WERI-Rb-1 (cell line): ENCODE measurements around the gene TMEM164.
"Not testable (repeated sequence)": the region's sequence is repeated elsewhere in the genome, so short reads cannot be mapped to it uniquely, and the experiment has no call there.

ENCODE experiments used
- DNase-seq: peaks from one replicate; pipeline ENCODE4 v3.0.0-alpha.2; 2020
- H3K27ac ChIP-seq: fragments of 250-450 bp; sonication (Bioruptor Pico); 2 replicates; pipeline ENCODE4 v1.5.1; 2020; ENCODE audit warnings: mild to moderate bottlenecking, moderate library complexity
- H3K27me3 ChIP-seq: fragments of 250-450 bp; sonication (Bioruptor Pico); 2 replicates; pipeline ENCODE4 v1.5.1; 2021; ENCODE audit warnings: mild to moderate bottlenecking, low read depth, moderate library complexity; ENCODE audit not compliant: insufficient read depth, severe bottlenecking
- H3K36me3 ChIP-seq: fragments of 250-450 bp; sonication (Bioruptor Pico); 2 replicates; pipeline ENCODE4 v1.5.1; 2020; ENCODE audit warnings: mild to moderate bottlenecking, moderate library complexity
- H3K4me3 ChIP-seq: 2 replicates; pipeline ENCODE4 v1.5.1; 2011; ENCODE audit warnings: low read depth, mild to moderate bottlenecking, control low read depth, low read length
- H3K9me3 ChIP-seq: fragments of 250-450 bp; sonication (Bioruptor Pico); 2 replicates; pipeline ENCODE4 v1.5.1; 2021; ENCODE audit warnings: mild to moderate bottlenecking, moderate library complexity; ENCODE audit not compliant: severe bottlenecking
- TF ChIP-seq, protein P1 (sequence below): IDR thresholded peaks from 2 replicates; pipeline ENCODE4 v1.5.1; 2011; ENCODE audit warnings: low read depth, mild to moderate bottlenecking, control low read depth, inconsistent platforms, low read length

The TMEM164 gene

DNA sequence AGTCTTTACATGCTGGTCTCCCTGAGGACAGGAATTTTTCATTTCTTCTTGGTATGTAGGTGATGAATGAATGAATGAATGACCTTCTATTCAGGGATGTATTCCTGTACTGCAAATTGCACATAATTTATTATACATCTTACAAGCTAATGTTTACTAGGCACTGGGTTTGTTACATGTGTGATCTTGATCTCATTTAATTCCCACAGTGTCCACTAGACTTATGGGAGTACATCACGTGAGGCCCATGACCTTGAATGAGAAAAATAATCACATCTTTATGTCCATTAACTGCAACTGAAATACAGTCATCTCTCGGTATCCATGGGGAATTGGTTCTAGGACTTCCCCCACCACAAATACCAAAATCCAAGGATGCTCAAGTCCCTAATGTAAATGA, 150.3 kb downstream of the TMEM164 start:
- TF ChIP-seq, protein P1, sequence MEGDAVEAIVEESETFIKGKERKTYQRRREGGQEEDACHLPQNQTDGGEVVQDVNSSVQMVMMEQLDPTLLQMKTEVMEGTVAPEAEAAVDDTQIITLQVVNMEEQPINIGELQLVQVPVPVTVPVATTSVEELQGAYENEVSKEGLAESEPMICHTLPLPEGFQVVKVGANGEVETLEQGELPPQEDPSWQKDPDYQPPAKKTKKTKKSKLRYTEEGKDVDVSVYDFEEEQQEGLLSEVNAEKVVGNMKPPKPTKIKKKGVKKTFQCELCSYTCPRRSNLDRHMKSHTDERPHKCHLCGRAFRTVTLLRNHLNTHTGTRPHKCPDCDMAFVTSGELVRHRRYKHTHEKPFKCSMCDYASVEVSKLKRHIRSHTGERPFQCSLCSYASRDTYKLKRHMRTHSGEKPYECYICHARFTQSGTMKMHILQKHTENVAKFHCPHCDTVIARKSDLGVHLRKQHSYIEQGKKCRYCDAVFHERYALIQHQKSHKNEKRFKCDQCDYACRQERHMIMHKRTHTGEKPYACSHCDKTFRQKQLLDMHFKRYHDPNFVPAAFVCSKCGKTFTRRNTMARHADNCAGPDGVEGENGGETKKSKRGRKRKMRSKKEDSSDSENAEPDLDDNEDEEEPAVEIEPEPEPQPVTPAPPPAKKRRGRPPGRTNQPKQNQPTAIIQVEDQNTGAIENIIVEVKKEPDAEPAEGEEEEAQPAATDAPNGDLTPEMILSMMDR, result no peak
- Histone ChIP-seq H3K27me3 (no peaks in the 10 kb centered on the region), H3K27ac (no peak overlapping the region), H3K4me3 (no peak overlapping the region), H3K36me3 (peaks cover 9% of the 10 kb centered on the region), H3K9me3 (no peaks in the 10 kb centered on the region)
- DNase-seq, result no peak

DNA sequence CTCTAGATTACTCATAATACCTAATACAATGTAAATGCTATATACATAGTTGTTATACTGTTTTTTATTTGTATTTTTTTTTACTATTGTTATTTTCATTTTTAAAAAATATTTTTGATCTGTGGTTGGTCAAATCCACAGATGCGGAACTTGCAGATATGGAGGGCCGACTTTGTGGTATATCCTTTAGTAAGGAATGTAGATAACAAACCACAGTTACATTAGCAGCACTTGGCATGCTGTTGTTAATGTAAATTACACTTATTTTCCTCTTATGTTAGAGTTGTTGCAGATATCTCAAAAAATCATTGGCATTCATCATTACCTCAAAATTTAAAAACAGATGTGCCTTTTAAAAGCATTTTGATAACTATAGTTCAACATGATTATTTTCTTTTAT, 151.0 kb downstream of the TMEM164 start:
- H3K27ac ChIP-seq, result no peak overlapping the region
- no peaks in the 10 kb centered on the region for H3K9me3 ChIP-seq
- H3K27me3 ChIP-seq, result no peaks in the 10 kb centered on the region
- H3K36me3 ChIP-seq, result peaks cover 9% of the 10 kb centered on the region
- TF ChIP-seq, protein P1, result no peak
- DNase-seq, result no peak
- no peak overlapping the region for H3K4me3 ChIP-seq

DNA sequence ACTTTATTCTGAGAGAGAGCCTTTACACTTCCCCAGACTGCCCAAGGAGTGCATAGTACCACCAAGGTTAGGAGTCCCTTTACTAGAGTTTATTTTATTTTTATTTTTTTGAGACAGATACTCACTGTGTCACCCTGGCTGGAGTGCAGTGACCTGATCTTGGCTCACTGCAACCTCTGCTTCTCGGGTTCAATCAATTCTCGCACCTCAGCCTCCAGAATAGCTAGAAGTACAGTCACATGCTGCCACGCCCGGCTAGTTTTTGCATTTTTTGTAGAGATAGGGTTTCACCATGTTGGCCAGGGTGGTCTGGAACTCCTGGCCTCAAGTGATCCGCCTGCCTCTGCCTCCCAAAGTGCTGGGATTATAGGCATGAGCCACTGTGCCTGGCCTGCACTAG, 151.4 kb downstream of the TMEM164 start:
- not testable (repeated sequence) for H3K27me3 ChIP-seq, H3K9me3 ChIP-seq, H3K36me3 ChIP-seq, H3K4me3 ChIP-seq, DNase-seq, H3K27ac ChIP-seq

DNA sequence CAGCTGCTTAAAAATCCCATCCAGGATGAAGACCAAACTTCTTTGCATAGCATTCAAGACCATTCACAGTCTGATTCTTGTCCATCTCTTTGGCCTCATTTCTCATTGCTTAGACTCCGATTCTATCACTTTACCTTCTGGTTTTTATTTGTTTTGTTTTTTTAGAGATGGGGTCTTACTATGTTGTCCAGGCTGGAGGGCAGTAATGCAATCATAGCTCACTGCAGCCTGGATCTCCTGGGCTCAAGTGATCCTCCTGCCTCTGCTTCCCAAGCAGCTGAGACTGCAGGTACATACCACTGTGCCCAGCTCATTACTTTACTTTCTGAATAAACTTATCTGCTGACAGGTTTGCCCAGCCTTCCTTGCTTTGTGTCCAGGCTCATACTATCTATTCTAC, 152.8 kb downstream of the TMEM164 start:
- H3K27me3 ChIP-seq, result no peaks in the 10 kb centered on the region
- peaks cover 3% of the 10 kb centered on the region for H3K36me3 ChIP-seq
- no peak overlapping the region for H3K4me3 ChIP-seq
- TF ChIP-seq, protein P1, result no peak
- no peaks in the 10 kb centered on the region for H3K9me3 ChIP-seq
- no peak overlapping the region for H3K27ac ChIP-seq
- DNase-seq, result no peak

DNA sequence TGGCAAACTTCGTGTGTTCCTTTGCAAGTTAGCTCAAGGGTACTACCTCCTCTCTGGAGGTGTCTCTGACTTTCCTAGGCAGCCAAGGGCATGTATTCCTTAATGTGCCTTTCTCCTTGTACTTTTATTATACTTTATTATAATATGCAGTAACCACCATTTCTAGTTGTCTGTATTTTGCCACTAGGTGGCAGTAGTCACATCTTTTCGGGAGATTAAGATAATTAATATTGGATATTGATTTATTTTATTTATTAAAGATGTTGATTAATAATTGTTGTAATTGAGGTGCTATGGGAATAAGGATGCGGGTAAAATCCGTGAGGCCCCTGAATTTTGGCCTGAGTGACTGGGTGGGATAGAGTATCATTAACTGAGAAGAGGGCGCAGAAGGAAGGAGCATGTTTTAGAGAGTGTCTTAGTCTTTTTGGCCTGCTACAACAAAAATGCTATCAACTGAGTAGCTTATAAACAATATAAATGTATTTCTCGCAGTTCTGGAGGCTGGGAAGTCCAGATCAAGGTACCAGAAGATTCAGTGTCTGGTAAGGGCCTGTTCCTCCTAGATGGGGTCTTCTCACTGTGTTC, 153.3 kb downstream of the TMEM164 start:
- DNase-seq, result no peak
- H3K4me3 ChIP-seq, result no peak overlapping the region
- H3K9me3 ChIP-seq, result no peaks in the 10 kb centered on the region
- H3K36me3 ChIP-seq, result peaks cover 3% of the 10 kb centered on the region
- no peaks in the 10 kb centered on the region for H3K27me3 ChIP-seq
- TF ChIP-seq, protein P1, result no peak
- no peak overlapping the region for H3K27ac ChIP-seq

DNA sequence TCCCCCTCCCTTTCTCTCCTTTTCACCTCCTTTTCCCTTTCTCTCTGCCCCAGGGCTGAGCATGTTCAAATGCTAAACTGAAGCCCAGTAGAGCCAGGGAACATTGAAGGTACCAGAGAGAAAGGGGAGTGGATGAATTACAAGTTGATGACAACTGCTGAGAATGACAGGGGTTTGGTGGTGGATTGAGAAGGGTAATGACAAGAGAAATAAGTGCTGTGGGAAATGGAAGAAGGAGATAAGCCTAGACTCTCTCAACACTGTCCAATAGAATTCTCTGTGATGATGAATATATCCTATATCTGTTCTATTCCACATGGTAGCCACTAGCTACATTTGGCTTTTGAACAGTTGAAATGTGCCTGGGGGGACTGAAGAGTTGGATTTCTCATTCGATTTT, 154.5 kb downstream of the TMEM164 start:
- no peak overlapping the region for H3K27ac ChIP-seq
- TF ChIP-seq, protein P1, result no peak
- H3K4me3 ChIP-seq, result no peak overlapping the region
- no peak for DNase-seq
- no peaks in the 10 kb centered on the region for H3K9me3 ChIP-seq
- H3K36me3 ChIP-seq, result peaks cover 3% of the 10 kb centered on the region
- H3K27me3 ChIP-seq, result no peaks in the 10 kb centered on the region
